Inferior parietal cortex (tissue), 1 donor: Measurements from ENCODE around the gene CHSY1.

Experiments
- DNase-seq: peaks from one replicate; pipeline ENCODE4 v3.0.0-alpha.2; 2016; ENCODE audit errors: extremely low spot score

CHSY1 gene

GRCh38 chr15:101187820-101188636, 63.8 kb downstream of the CHSY1 start:
- DNase-seq, result no peak

DNA sequence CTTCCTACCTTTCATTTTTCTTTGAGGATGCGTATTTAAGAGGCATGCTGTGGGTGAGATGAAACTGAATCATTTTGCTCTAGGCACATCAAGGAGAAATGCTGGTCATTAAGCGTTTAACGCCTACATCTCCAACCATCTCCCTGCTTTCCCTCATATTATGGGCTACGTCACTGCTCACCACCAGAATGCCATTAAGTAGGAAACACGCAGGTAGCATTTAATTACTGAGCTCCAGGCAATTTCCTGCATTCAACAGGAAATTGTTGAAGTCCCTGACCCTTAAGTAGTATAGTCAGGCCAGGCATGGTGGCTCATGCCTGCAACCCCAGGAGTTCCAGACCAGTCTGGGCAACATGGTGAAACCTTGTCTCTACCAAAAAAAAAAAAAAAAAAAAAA, 66.1 kb downstream of the CHSY1 start:
- DNase-seq, result no peak

- no peak for DNase-seq
Measured at GRCh38 chr15:101185336-101185735, 66.5 kb downstream of the CHSY1 start.

DNA sequence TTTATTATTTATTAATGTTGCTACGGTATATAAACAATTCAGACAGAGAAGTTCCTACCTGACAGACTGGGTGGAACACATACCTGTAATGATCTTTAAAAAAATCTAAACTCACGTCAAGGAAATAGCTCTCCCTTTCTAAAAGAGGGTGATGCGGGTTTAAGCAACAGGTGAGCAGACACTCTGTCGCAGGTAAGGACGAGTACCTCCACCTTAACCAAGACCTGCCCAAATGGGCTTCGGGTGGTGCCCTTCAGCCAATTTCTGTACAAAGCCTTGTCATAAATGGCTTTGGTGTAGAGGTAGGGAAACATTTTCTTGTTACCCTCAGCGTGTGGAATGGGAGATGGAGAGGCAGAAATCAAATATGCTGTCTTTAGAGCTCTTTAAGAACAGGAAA, 67.0 kb downstream of the CHSY1 start:
- DNase-seq, result no peak

GRCh38 chr15:101183931-101184305, 67.9 kb downstream of the CHSY1 start:
- DNase-seq, result no peak

DNA sequence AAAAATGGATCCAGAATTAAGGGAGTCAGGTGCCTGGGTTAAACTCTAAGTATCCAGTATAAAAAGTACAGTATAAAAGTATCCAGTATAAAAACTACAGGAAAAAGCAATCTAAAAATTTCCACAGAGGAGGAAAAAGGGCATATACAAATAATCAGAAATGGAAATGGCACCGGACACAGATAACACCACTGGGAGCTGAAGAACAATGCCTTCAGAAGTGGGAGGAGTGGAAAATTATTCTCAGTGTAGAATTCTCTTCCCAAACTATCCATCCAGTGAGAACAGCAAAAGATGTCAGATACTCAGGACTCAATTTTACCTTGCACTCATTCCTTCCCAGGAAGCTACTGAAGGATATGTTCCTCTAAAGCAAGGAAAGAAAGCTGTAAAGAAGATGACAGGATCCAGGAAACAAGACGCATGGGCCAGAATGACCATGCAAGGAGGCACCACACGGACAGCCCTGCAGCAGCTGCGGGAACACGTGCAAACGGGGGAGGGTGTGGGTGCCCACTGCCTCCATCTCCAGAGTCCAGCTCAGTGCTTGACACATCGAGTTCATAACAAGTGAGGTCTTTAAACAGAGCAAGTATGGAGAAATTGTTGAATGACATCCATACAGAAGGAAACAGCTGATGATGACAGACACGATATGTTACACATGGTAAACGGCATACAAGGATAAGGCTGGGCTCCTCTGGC, 68.5 kb downstream of the CHSY1 start:
- no peak for DNase-seq

DNA sequence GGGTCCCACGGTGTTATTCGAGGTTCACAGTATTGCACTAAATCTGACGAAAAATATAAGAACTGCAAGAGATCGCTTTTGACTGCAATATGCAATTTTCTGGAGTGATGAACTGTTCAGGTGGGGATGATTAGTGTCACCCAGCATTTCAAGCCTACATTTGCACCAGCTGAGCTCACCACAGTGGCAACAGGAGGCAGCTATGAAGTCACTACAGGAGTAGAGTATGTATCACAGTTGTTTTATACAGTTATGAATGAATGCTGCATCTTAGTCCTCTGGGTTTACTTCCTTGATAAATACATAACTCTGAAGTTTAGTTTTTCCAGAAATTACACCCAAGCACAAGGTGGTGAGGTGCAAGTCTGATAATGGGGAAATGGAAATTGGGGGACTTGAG, 69.6 kb downstream of the CHSY1 start:
- DNase-seq, result no peak

GRCh38 chr15:101181349-101181748, 70.5 kb downstream of the CHSY1 start:
- DNase-seq, result no peak

GRCh38 chr15:101180620-101181307, 71.1 kb downstream of the CHSY1 start:
- no peak for DNase-seq

- no peak for DNase-seq
Measured at GRCh38 chr15:101179341-101180153, 72.3 kb downstream of the CHSY1 start.

DNA sequence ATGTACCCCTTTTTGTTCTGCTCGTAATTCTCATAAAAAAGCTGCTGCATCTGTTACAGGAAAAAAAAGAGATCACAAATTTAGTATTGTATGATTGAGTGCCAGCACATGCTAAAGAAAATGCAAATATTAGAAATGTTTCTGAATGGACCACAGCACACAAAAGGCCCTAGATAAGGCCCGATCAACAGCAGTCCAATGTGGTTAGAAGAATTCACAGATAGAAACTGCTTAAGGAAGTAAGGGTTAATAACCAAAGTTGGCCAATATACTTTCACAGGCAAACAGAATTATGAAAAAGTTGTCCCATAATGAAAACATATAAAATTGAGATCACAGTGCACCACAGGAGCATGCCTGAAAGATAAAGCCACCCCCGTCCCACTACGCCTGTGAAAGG, 72.9 kb downstream of the CHSY1 start:
- no peak for DNase-seq

- DNase-seq, result no peak
Measured at GRCh38 chr15:101178479-101178878, 73.4 kb downstream of the CHSY1 start.

DNA sequence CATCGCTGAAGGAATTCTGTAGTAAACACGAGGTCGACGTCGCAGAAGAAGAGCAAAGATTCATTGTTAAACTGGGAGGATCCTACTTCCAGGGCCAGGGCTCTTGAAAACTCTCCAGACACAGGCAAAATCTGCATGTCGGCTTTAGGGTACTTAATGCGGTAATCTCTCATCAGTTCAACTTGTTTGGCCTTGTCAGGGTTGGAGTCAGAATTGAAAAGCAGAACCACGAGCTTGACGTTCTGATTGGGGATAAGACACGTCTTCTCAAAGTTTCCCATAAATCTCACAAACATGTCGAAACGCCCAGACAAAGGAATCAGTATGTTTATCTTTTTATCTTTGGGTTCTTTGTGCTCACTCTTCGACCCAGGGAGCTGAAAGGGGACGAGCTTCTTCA, 74.0 kb downstream of the CHSY1 start:
- DNase-seq, result no peak

GRCh38 chr15:101176625-101177024, 75.2 kb downstream of the CHSY1 start:
- no peak for DNase-seq

DNA sequence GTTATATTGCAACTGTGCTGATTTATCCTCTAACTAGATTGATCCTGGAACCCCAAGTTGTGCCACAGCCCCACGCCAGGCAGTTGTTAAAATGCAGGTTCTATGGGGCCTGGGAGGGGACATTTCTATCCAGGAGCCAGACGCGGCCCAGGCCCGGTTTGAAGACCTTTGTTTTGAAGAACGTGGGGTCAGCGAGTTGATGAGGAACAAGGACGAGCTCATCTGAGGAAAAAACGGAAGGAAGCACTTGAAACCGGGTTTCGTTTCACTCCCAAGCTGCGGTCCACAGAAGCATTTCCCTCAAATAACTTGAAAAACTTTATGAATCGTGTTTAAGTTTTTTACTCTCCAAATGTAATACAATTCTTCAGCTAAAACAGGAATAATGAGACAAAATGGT, 76.4 kb downstream of the CHSY1 start:
- no peak for DNase-seq

DNA sequence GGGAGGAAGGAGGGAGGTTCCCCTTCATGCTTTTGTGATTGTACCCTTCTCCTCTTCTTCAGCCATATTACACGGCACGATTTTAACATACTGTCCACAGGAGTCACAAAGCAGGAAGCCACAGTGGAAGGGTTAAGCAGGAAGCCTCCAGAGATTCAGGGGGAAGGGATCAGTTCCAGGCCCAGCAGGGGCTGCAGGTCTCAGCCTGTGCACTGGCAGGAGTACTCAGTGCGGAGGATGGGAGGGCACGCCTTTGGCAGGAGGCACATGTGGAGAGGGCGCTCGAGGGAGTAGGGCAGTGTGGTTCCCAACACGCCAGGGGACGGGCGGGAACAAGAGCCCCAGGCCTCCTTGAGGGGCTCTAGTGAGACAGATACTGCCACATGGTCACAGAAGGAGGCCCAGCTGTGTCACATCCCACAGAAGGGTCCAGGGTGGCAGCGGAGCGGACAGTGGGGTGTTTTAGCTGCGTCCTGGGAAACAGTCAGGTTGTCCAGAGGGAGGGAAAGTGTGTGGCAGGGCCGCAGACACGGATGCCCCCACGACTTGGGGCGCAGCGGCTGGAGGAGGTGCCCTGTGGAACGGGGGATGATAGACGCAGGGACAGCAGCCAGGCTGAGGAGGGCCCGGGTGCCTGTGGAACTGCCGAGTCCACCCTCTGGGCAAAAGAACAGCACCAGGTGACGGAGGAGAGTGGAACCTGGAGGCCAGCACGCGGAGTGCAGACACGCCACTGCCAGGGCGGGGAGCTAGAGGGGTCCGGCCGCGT, 77.5 kb downstream of the CHSY1 start:
- DNase-seq, result no peak

GRCh38 chr15:101173233-101174119, 78.4 kb downstream of the CHSY1 start:
- DNase-seq, result no peak

GRCh38 chr15:101172501-101173071, 79.3 kb downstream of the CHSY1 start:
- DNase-seq, result no peak

GRCh38 chr15:101171954-101172353, 79.9 kb downstream of the CHSY1 start:
- no peak for DNase-seq
